Trophoblast cell (in vitro differentiated cells and primary cell): ENCODE results near the gene ELFN1.

Source experiments
- DNase-seq, 2 donors: peaks; one replicate each; pipeline ENCODE4 v3.0.0-alpha.2; 2016
- H2AFZ ChIP-seq: 2 replicates; pipeline ENCODE4 v1.6.1; 2013; ENCODE audit warnings: low read length, moderate library complexity, mild to moderate bottlenecking; ENCODE audit not compliant: insufficient read depth, poor library complexity
- H2AK5ac ChIP-seq: 2 replicates; pipeline ENCODE4 v1.6.1; 2013; ENCODE audit warnings: mild to moderate bottlenecking, low read length
- H2BK120ac ChIP-seq: 2 replicates; pipeline ENCODE4 v1.6.1; 2013; ENCODE audit warnings: low read length, mild to moderate bottlenecking, moderate library complexity; ENCODE audit not compliant: insufficient read depth, poor library complexity
- H2BK12ac ChIP-seq: 2 replicates; pipeline ENCODE4 v1.6.1; 2013; ENCODE audit warnings: mild to moderate bottlenecking, low read length, moderate library complexity
- H2BK5ac ChIP-seq: 2 replicates; pipeline ENCODE4 v1.6.1; 2013; ENCODE audit warnings: low read length, low read depth, moderate library complexity, mild to moderate bottlenecking; ENCODE audit not compliant: poor library complexity
- H3K14ac ChIP-seq: 2 replicates; pipeline ENCODE4 v1.6.1; 2013; ENCODE audit warnings: mild to moderate bottlenecking, low read length
- H3K18ac ChIP-seq: 2 replicates; pipeline ENCODE4 v1.6.1; 2013; ENCODE audit warnings: mild to moderate bottlenecking, low read length
- H3K23ac ChIP-seq: 2 replicates; pipeline ENCODE4 v1.6.1; 2013; ENCODE audit warnings: low read length
- H3K27ac ChIP-seq: 2 replicates; pipeline ENCODE4 v1.5.1; 2013; ENCODE audit warnings: low read depth, mild to moderate bottlenecking, inconsistent platforms, low read length, moderate library complexity
- H3K27me3 ChIP-seq: 2 replicates; pipeline ENCODE4 v1.6.1; 2013; ENCODE audit warnings: inconsistent platforms, mild to moderate bottlenecking, low read length, moderate library complexity; ENCODE audit not compliant: insufficient read depth
- H3K36me3 ChIP-seq, 2 experiments: 1 replicate in 1 of 2; 2 replicates in 1 of 2; pipeline ENCODE4 v1.6.1; 2013; ENCODE audit warnings: low read length in 2 of 2, mild to moderate bottlenecking in 2 of 2, moderate library complexity in 1 of 2; ENCODE audit not compliant: insufficient read depth in 2 of 2, control insufficient read depth in 1 of 2
- H3K4ac ChIP-seq: 2 replicates; pipeline ENCODE4 v1.6.1; 2013; ENCODE audit warnings: low read depth, mild to moderate bottlenecking, low read length, moderate library complexity
- H3K4me1 ChIP-seq, 2 experiments: 1 replicate in 1 of 2; 2 replicates in 1 of 2; pipeline ENCODE4 v1.6.1; 2013; ENCODE audit warnings: low read length in 2 of 2, mild to moderate bottlenecking in 2 of 2, moderate library complexity in 1 of 2; ENCODE audit not compliant: insufficient read depth in 2 of 2, control insufficient read depth in 1 of 2
- H3K4me2 ChIP-seq: 2 replicates; pipeline ENCODE4 v1.6.1; 2013; ENCODE audit warnings: inconsistent platforms, mild to moderate bottlenecking, low read length, moderate library complexity
- H3K4me3 ChIP-seq: 2 replicates; pipeline ENCODE4 v1.5.1; 2013; ENCODE audit warnings: mild to moderate bottlenecking, low read depth, low read length, inconsistent platforms
- H3K79me1 ChIP-seq: one replicate; pipeline ENCODE4 v1.6.1; 2013; ENCODE audit warnings: low read length
- H3K79me2 ChIP-seq: 2 replicates; pipeline ENCODE4 v1.6.1; 2013; ENCODE audit warnings: low read length, mild to moderate bottlenecking; ENCODE audit not compliant: control insufficient read depth, insufficient read depth, poor library complexity
- H3K9ac ChIP-seq: 2 replicates; pipeline ENCODE4 v1.6.1; 2013; ENCODE audit warnings: mild to moderate bottlenecking, low read length
- H3K9me3 ChIP-seq: 2 replicates; pipeline ENCODE4 v1.6.1; 2013; ENCODE audit warnings: low read depth, mild to moderate bottlenecking, control low read depth, inconsistent platforms, low read length; ENCODE audit not compliant: insufficient read depth
- H4K12ac ChIP-seq: 2 replicates; pipeline ENCODE4 v1.6.1; 2013; ENCODE audit warnings: low read depth, mild to moderate bottlenecking, low read length, moderate library complexity
- H4K8ac ChIP-seq: 2 replicates; pipeline ENCODE4 v1.6.1; 2013; ENCODE audit warnings: low read depth, mild to moderate bottlenecking, low read length, moderate library complexity
- H4K91ac ChIP-seq: one replicate; pipeline ENCODE4 v1.6.1; 2013; ENCODE audit warnings: low read depth, mild to moderate bottlenecking, low read length, moderate library complexity
- WGBS: extraction: QIAGEN DNeasy Blood & Tissue Kit; methylation state at CpG from one replicate; pipeline ENCODE4 v1.1.7; 2013; ENCODE audit warnings: missing lambda C conversion rate; ENCODE audit not compliant: insufficient read length, insufficient coverage; ENCODE audit errors: extremely low coverage; 5-methylcytosine and 5-hydroxymethylcytosine counted together

ELFN1 gene

GRCh38 chr7:1719913-1720312, 49.8 kb downstream of the ELFN1 start:
- H4K8ac ChIP-seq = no peak overlapping the region
- no peak overlapping the region for H2BK120ac ChIP-seq
- no peak overlapping the region for H3K18ac ChIP-seq
- H2AFZ ChIP-seq = no peak overlapping the region
- H3K4me3 ChIP-seq = no peak overlapping the region
- no peak overlapping the region for H3K4me2 ChIP-seq
- no peak overlapping the region for H4K12ac ChIP-seq
- no peaks in the 10 kb centered on the region for H3K27me3 ChIP-seq
- H3K14ac ChIP-seq = no peak overlapping the region
- no peak overlapping the region for H2BK5ac ChIP-seq
- no peaks in the 10 kb centered on the region for H3K79me1 ChIP-seq
- no peaks in the 10 kb centered on the region for H3K79me2 ChIP-seq
- H3K9ac ChIP-seq = no peak overlapping the region
- peaks cover 2% of the 10 kb centered on the region for H3K9me3 ChIP-seq
- H3K23ac ChIP-seq = no peak overlapping the region
- peaks cover 8 to 18% of the 10 kb centered on the region in 2 experiments for H3K4me1 ChIP-seq
- no peak overlapping the region for H3K4ac ChIP-seq
- no peak overlapping the region for H2AK5ac ChIP-seq
- no peak overlapping the region for H2BK12ac ChIP-seq
- no peak for DNase-seq
- H3K36me3 ChIP-seq = no peaks in the 10 kb centered on the region
- no CpG with 5 or more reads among the region's 7 CpGs for WGBS
- H3K27ac ChIP-seq = no peak overlapping the region
- H4K91ac ChIP-seq = no peak overlapping the region

GRCh38 chr7:1720326-1720725, 50.2 kb downstream of the ELFN1 start:
- Histone ChIP-seq H3K79me1 (no peaks in the 10 kb centered on the region), H2AFZ (no peak overlapping the region), H3K4ac (no peak overlapping the region), H3K4me2 (no peak overlapping the region), H3K27me3 (no peaks in the 10 kb centered on the region), H3K4me1 (peaks cover 8 to 18% of the 10 kb centered on the region in 2 experiments), H3K27ac (no peak overlapping the region), H2AK5ac (no peak overlapping the region), H3K9ac (no peak overlapping the region), H2BK12ac (no peak overlapping the region), H3K36me3 (no peaks in the 10 kb centered on the region), H4K12ac (no peak overlapping the region), H4K8ac (no peak overlapping the region), H2BK5ac (no peak overlapping the region), H3K14ac (no peak overlapping the region), H4K91ac (no peak overlapping the region), H2BK120ac (no peak overlapping the region), H3K4me3 (no peak overlapping the region), H3K79me2 (no peaks in the 10 kb centered on the region), H3K18ac (no peak overlapping the region), H3K23ac (no peak overlapping the region), H3K9me3 (peaks cover 2% of the 10 kb centered on the region)
- no peak for DNase-seq
- WGBS = no CpG with 5 or more reads among the region's 8 CpGs

GRCh38 chr7:1721047-1721690, 51.1 kb downstream of the ELFN1 start:
- no peak overlapping the region for H3K23ac ChIP-seq
- H4K12ac ChIP-seq = no peak overlapping the region
- H2BK12ac ChIP-seq = no peak overlapping the region
- peaks cover 2% of the 10 kb centered on the region for H3K9me3 ChIP-seq
- no peak overlapping the region for H2AFZ ChIP-seq
- H2BK5ac ChIP-seq = no peak overlapping the region
- H3K9ac ChIP-seq = no peak overlapping the region
- H3K4me2 ChIP-seq = no peak overlapping the region
- H3K14ac ChIP-seq = no peak overlapping the region
- H4K8ac ChIP-seq = no peak overlapping the region
- H3K36me3 ChIP-seq = no peaks in the 10 kb centered on the region
- peaks cover 7 to 12% of the 10 kb centered on the region in 2 experiments for H3K4me1 ChIP-seq
- H3K79me2 ChIP-seq = no peaks in the 10 kb centered on the region
- H3K4ac ChIP-seq = no peak overlapping the region
- no peaks in the 10 kb centered on the region for H3K27me3 ChIP-seq
- no peak overlapping the region for H4K91ac ChIP-seq
- H2AK5ac ChIP-seq = no peak overlapping the region
- H3K27ac ChIP-seq = no peak overlapping the region
- no peak for DNase-seq
- H2BK120ac ChIP-seq = no peak overlapping the region
- H3K79me1 ChIP-seq = no peaks in the 10 kb centered on the region
- WGBS = no CpG with 5 or more reads among the region's 14 CpGs
- no peak overlapping the region for H3K4me3 ChIP-seq
- H3K18ac ChIP-seq = no peak overlapping the region

- no peak overlapping the region for H3K14ac ChIP-seq
- no peak for DNase-seq
- H2AK5ac ChIP-seq = no peak overlapping the region
- H3K4me1 ChIP-seq = no peaks in the 10 kb centered on the region
- H3K9me3 ChIP-seq = peaks cover 2% of the 10 kb centered on the region
- H3K4ac ChIP-seq = no peak overlapping the region
- no peak overlapping the region for H3K9ac ChIP-seq
- H3K18ac ChIP-seq = no peak overlapping the region
- H4K8ac ChIP-seq = no peak overlapping the region
- H4K12ac ChIP-seq = no peak overlapping the region
- no peak overlapping the region for H3K4me2 ChIP-seq
- no peak overlapping the region for H3K27ac ChIP-seq
- no peaks in the 10 kb centered on the region for H3K27me3 ChIP-seq
- no peaks in the 10 kb centered on the region for H3K79me1 ChIP-seq
- no peak overlapping the region for H2BK5ac ChIP-seq
- H4K91ac ChIP-seq = no peak overlapping the region
- no peak overlapping the region for H2BK12ac ChIP-seq
- H3K23ac ChIP-seq = no peak overlapping the region
- H2AFZ ChIP-seq = no peak overlapping the region
- no CpG with 5 or more reads among the region's 13 CpGs for WGBS
- H3K36me3 ChIP-seq = no peaks in the 10 kb centered on the region
- H2BK120ac ChIP-seq = no peak overlapping the region
- no peak overlapping the region for H3K4me3 ChIP-seq
- no peaks in the 10 kb centered on the region for H3K79me2 ChIP-seq
Measured at GRCh38 chr7:1723254-1723653, 53.2 kb downstream of the ELFN1 start.
